ENCODE measurements around the gene FAM162A.

GRCh38 chr3:122397201-122397600 lies 13.2 kb downstream of the FAM162A start:
- TF ChIP-seq POLR2A (IDR thresholded peaks at IDR 0.05; ENCODE audit: low read length) (no peak), GATA1 (IDR thresholded peaks at IDR 0.05; ENCODE audit: low read depth, low read length) (no peak)

Measured in erythroblast (primary cell).